NCI-H2171 treated with DMSO at 0.1 percent for 48 hours (cell line): ENCODE data around the gene SMTNL1.

Source experiments
- DNase-seq: peaks from one replicate; lab custom pipeline; 2025; lab: John Stamatoyannopoulos, UW

SMTNL1 gene

DNA sequence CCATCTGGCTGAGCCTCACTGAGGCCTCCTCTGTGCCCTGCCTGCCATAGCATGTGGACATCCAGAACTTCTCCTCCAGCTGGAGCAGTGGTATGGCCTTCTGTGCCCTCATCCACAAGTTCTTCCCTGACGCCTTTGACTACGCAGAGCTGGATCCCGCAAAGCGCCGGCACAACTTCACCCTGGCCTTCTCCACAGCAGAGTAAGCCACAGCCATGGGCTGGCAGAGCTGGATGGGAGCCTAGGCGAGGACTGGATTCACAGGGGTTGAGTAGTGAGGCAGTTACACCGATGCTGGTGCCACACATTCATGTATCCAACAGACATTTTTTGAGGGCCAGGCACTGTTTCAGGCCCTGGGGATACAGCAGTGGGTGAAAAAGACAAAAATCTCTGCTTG is 9.1 kb downstream of the SMTNL1 start:
- no peak for DNase-seq

- DNase-seq, result no peak
These were observed 9.6 kb downstream of the SMTNL1 start for GRCh38 chr11:57546869-57547475.

DNA sequence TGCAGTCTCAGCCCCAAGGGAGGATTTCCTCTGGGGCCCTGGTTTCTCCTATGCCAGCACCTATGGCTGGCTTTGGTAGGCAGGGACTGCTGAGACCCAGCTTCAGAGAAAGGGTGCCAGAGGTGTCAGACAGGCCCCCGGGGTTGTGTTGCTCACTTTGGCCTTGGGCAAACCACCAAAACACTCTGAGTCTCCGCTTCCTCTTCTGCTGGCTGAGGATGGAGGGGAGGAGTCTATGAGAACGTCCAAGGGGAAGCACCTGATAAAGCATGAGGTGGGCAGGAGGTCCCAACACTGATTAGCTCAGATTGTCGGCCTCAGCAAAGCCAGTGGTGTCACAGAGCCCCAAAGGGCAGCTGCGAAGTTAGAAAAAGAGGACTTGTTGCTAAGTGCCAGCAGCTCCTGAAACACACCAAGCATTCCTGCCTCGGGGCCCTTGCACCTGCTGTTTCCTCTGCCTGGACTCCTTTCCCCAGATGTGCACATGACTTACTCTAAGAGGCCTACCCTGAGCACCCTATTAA is 10.5 kb downstream of the SMTNL1 start:
- no peak for DNase-seq

DNA sequence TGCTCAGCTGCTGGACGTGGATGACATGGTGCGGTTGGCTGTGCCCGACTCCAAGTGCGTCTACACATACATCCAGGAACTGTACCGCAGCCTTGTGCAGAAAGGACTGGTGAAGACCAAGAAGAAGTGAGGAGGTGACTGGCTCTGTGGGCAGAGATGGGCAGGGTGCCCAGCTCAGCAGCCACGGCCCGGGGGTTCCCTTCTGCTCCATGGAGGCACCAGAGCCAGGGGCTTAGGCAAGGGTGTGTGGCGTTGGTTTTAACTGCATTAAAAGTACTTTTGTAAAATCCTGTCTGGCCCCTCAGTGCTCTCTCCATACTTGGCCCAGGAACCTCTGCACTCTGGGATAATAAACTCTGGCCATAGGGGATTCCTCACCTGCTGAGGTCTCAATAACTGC is 12.6 kb downstream of the SMTNL1 start:
- no peak for DNase-seq

DNA sequence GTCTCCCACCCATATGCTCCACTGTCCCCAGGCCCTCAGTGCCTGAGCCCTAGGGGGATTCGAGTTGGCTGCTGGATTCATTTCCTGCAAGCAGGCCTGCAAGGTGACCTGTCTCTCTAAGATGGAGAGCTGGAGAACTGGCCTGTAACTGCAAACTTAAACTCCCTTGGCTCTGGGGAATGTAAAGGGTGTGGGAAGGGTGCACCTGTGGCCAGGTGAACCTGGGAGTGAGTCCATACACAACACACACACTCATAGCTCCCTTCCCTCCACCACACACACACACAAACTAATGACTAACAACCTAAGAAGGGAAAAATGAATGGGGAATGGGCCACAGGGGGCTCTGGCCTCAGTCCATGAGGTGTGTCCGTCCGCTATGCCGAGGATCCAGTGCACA is 14.5 kb downstream of the SMTNL1 start:
- no peak for DNase-seq

DNA sequence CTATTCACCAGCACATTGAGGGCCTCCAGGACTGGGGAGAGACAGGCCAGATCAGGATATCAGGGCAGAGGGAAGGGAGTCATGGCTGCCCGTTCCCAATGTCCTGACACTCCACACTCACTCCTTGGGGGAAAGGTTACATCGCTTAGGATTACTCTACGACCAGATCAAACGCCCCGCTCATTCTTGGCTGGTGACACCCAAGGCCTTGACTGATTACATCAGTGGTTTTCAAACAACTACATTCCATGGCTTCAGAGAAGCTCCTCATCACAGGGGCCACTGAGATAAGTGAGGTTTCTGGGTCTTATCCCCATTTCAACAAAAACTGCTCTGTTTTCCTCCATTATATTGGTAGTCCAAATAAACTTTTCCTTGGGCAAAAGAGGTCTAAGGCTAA is 15.1 kb downstream of the SMTNL1 start:
- no peak for DNase-seq

DNA sequence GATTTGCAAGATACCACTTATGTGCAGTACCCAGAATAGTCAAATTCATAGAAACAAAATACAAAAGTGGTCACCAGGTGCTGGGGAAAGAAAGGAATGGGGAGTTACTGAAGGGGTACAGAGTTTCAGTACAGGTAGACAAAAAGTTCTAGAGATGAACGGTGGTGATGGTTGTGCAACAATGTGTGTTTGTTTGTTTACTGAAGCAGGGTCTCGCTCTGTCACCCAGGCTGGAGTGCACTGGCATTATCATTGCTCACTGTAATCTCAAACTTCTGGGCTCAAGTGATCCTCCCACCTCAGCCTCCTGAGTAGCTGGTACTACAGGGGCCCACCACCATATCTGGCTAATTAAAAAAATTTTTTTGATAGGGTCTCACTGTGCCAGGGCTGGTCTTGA is 18.0 kb downstream of the SMTNL1 start:
- no peak for DNase-seq

DNA sequence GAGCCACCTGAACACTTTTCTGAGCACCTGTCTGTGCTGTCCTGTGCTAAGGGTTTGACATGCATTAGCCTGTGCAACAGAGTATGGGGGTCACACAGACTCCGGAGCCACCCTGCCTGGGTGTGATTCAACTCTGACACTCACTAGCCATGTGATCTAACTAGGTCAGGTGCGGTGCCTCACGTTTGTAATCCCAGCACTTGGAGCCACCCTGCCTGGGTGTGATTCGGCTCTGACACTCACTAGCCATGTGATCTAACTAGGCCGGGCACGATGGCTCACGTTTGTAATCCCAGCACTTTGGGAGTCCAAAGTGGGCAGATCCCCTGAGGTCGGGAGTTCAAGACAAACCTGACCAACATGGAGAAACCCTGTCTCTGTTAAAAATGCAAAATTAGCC is 18.6 kb downstream of the SMTNL1 start:
- no peak for DNase-seq

GRCh38 chr11:57560146-57560545 is 22.8 kb downstream of the SMTNL1 start:
- DNase-seq, result no peak

- DNase-seq, result no peak
These were observed 25.2 kb downstream of the SMTNL1 start for GRCh38 chr11:57562596-57562995.

- no peak for DNase-seq
These were observed 28.9 kb downstream of the SMTNL1 start for GRCh38 chr11:57566005-57566904.

GRCh38 chr11:57566905-57567514 is 29.6 kb downstream of the SMTNL1 start:
- DNase-seq, result no peak

GRCh38 chr11:57567515-57568329 is 30.3 kb downstream of the SMTNL1 start, which contains the start of gene UBE2L6:
TSS of gene UBE2L6 (minus strand) at chr11:57567672. CDS start at chr11:57567611, 61 bp downstream.
- peak; percentile 82 for DNase-seq

GRCh38 chr11:57568330-57568766 is 31.0 kb downstream of the SMTNL1 start:
- no peak for DNase-seq

GRCh38 chr11:57571606-57572005 is 34.2 kb downstream of the SMTNL1 start:
- no peak for DNase-seq

DNA sequence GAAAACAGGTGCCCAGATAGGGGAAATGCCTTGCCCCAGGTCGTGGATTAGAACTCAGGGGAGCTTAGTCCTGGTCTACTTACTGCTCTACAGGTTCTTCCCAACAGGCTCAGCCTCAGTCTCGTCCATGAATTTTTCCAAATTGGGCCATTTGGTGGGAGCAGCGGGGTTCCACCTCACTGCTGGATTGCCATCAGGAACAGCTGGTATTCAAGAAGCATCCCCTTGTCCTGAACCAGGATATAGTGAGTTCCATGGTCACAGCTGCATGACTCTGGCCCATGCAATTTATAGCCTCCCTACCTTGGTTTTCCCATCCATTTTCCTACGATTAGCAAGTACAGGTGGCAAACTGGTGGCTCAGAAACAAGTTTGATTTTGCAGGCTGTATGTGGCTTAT is 36.7 kb downstream of the SMTNL1 start:
- DNase-seq, result no peak

GRCh38 chr11:57584341-57584740 is 46.9 kb downstream of the SMTNL1 start:
- DNase-seq, result no peak

DNA sequence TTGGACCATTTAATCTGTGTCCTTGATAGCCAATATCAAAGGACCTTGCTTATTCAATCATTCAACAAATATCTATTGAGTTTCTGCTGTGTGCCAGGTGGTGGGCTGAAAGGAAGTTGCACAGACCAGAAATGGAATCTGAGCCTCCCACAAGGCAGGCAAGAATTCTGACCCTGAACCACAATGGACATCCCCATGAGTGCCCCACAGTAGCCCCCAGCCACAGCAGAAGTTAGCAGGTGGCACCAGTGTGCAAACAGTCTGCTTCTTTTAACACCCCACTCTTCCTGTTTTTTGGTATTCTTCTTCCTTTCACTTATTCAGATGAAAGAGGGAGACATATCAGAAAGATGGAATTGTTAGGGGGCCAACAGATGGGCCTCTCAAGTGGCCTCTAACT is 47.9 kb downstream of the SMTNL1 start:
- DNase-seq, result no peak

DNA sequence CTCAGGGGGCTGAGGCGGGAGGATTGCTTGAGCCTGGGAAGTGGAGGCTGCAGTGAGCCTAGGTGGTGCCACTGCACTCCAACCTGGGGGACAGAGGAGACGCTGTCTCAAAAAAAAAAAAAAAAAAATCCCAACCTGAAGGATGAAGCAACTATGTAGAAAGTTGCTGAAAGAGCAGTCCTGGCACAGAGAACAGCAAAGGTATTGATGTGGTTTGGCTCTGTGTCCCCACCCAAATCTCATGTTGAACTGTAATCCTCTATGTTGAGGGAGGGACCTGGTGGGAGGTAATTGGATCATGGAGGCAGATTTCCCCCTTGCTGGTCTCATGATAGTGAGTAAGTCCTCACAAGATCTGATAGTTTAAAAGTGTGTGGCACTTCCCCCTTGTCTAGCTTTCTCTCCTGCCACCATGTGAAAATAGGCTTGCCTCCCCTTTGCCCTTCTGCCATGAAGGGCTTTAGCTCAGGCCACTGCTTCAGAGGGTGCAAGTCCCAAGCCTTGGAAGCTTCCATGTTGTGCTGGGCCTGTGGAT is 49.4 kb downstream of the SMTNL1 start:
- DNase-seq, result no peak

DNA sequence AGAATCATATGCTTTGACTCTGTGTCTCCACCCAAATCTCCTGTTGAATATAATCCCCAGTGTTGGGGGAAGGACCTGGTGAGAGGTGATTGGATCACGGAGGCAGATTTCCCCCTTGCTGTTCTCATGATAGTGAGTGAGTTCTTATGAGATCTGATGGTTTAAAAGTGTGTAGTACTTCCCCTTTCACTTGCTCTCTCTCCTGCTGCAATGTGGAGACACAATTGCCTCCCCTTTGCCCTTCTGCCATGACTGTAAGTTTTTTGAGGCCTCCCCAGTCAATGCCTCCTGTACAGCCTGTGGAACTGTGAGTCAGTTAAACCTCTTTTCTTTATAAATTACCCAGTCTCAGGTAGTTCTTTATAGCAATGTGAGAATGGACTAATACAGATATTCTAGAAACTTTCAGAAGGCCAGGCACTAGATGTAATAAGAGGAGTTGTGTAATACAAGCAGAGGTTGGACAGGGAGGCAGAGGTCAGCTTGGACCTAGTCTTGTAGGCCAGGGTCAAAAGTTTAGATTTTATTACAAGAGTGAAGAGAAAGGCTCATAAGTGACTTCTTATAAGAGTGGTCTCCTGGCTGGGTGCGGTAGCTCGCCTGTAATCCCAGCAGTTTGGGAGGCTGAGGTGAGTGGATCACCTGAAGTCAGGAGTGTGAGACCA is 50.8 kb downstream of the SMTNL1 start:
- no peak for DNase-seq

DNA sequence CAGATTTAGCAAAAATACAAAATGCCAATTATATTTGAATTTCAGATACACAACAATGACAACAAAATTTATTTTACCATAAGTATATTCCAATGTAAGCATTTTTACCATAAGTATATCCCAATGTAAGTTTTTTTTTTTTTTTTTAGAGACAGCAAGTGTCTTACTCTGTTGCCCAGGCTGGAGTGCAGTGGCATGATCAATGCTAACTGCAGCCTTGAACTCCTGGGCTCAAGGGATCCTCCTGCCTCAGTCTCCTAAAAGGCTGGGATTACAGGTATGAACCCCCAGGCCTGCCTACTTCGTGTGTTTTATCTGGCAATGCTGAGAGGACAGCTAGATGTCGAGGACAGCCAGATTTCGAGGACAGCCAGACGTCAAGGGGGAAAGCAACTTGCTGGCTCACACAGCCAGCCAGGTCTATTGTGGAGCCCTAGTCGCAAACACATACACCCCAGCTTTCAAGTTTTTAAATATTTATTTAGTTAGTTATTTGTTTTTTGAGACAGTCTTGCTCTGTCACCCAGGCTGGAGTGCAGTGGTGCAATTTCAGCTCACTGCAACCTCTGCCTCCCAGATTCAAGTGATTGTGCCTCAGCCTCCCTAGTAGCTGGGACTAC is 59.0 kb downstream of the SMTNL1 start:
- DNase-seq, result no peak
